ENCODE results near the gene HPN.

DNA sequence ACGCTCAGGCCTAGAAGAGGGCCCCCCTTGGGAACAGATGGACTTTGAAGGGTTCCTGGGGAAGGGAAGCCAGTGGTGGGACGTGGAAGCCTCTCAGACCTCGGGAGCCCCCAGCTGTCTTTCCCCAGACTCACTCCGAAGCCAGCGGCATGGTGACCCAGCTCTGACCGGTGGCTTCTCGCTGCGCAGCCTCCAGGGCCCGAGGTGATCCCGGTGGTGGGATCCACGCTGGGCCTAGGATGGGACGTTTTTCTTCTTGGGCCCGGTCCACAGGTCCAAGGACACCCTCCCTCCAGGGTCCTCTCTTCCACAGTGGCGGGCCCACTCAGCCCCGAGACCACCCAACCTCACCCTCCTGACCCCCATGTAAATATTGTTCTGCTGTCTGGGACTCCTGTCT, 24.6 kb downstream of the HPN start:
- no peak for TF ChIP-seq CTBP1 (IDR thresholded peaks at IDR 0.05; ENCODE audit: borderline replicate concordance)
- no peak for TF ChIP-seq ARNT (IDR thresholded peaks at IDR 0.05)
- TF ChIP-seq FOXA1 (IDR thresholded peaks at IDR 0.05): no peak
- no peak for TF ChIP-seq BHLHE40 (IDR thresholded peaks at IDR 0.05; ENCODE audit: borderline replicate concordance)
- TF ChIP-seq FOXM1 (IDR thresholded peaks at IDR 0.05; ENCODE audit: borderline replicate concordance): no peak
- no peak for TF ChIP-seq LEF1 (IDR thresholded peaks at IDR 0.05; ENCODE audit: borderline replicate concordance)
- TF ChIP-seq HDGF (IDR thresholded peaks at IDR 0.05; ENCODE audit: borderline replicate concordance): no peak
- TF ChIP-seq SUZ12 (IDR thresholded peaks at IDR 0.05): no peak
- no peak for TF ChIP-seq L3MBTL2 (conservative IDR thresholded peaks at IDR 0.05)
- TF ChIP-seq SP1 (IDR thresholded peaks at IDR 0.05): no peak
- TF ChIP-seq ELF4 (IDR thresholded peaks at IDR 0.05): no peak
- no peak for TF ChIP-seq FOXK2 (IDR thresholded peaks at IDR 0.05)
- TF ChIP-seq TARDBP (IDR thresholded peaks at IDR 0.05): no peak

Data from HEK293T (cell line).